HG03039 (cell line): ENCODE measurements around the gene SMAD3.

Experiments
- ATAC-seq: cut with Tn5 transposase; IDR thresholded peaks from one replicate; pipeline ENCODE4 v1.9.1; 2021; ENCODE audit warnings: mild to moderate bottlenecking, moderate library complexity; ENCODE audit not compliant: unreplicated experiment

The SMAD3 gene

GRCh38 chr15:67035886-67036285 lies 29.5 kb upstream of the SMAD3 start:
- no peak for ATAC-seq

- no peak for ATAC-seq
Observed at GRCh38 chr15:67036775-67037555, 28.4 kb upstream of the SMAD3 start.

DNA sequence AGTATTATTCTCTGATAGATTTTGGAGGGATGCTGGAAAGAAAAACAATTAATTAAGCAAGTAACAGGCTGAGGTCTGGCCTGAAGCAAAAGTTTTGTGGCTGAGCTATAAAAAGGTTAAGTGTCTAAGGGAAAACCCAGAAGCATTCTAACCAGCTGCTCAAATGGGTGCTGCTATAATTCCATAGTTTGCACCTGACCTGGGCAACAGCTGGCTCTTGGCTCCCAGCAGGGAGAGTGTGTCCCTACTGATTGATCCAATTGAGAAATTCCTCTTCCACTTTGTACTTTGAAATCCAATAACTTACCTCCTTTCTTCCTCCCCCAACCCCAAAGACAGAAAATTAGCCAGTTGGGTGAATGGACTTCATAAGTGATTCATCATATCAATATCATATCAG lies 27.7 kb upstream of the SMAD3 start:
- ATAC-seq: no peak

DNA sequence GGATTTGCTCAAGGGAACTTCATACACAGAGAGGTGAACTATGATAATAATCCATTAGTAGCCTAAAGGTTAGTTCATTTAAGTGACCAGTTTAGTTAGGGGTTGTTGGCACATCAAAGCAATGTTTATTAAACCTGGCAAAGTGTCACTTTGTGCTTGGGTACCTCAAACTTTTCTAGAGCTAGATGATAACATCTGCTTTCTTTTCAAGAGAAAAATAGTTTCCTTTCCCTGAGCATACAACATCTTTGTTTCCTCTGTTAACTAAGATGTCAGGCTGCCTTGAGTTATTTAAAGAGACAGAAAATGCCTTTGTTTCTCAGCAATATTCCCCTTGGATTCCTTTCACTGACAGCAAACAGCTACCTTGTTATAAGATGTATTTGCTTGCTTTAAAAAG lies 26.7 kb upstream of the SMAD3 start:
- ATAC-seq: no peak

DNA sequence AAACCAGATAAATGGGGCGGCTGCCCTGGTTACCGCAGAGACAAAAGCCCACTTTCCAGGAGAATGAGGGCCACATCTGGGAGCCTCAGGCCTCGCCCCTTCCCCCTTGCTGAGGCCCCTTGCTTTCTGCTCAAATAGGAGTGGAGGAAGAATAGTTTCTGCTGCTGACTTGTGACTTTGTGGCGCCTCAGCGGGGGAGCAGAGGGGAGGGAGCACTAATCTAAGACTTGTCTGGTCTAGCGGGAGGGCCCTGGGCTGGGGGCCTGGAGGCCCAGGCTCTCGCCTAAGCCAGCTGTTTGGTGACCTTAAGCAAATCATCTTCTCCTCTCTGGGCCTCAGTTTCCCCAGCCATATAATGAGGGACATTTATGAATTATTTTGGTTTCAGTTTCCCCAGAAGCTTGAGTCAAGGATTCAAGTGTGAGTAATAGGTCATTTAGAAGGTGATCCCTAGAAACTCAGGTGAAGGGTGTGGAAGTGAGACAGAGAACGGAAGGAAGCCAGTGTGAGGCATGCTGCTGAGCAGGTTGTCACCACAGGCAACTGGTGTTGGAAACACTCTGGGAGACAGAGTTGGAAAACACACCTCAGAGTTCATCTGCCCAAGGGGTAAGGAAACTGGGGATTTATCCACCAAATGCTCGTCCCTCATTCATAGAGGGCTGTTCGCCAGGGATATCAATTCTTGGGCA lies 25.9 kb upstream of the SMAD3 start:
- no peak for ATAC-seq

DNA sequence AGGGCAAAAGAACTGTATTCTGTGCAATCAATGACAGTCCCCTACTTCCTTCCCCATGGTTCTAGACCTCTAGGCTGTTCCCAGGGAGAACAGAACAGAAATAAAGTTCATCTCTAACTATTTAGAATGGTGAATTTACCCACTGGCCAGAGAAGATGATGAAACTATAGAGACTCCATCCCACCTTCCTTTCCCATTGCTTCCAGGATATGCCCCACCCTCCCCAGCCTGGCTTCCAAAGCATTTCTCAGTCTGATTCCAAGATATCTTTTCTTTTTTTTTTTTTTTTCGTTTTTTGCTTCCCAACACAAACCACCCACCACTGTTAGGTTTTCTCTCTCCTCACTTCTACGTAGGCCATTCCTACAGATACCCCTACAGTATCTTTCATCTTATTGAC lies 25.1 kb upstream of the SMAD3 start:
- ATAC-seq: no peak

DNA sequence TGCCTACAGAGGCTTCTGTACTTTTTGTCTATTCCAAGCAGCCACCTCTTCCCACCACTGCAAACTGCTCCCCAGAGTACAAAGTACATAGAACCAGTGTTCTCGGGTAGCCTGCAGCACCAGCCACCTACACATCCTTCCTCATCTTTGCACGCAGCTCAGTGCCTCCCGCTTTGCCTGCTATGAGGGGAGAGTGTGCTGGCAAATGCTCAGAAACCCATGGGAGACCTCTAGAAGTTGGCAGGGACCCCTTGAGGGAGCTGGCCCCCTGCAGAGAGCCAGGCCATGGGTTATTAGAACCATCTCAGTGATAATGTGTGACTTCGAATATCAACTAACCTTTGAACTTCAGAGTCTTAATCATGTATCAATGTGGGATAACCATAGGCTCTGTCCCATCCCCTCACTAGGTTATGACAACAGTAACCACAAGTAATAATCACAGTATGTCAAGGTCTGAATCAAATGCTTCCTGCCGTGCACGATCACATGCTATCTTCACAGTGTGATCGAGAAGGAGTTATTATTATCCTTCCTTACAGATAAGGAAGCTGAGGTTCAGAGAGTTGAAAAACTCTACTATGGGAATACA lies 22.8 kb upstream of the SMAD3 start:
- ATAC-seq: no peak

DNA sequence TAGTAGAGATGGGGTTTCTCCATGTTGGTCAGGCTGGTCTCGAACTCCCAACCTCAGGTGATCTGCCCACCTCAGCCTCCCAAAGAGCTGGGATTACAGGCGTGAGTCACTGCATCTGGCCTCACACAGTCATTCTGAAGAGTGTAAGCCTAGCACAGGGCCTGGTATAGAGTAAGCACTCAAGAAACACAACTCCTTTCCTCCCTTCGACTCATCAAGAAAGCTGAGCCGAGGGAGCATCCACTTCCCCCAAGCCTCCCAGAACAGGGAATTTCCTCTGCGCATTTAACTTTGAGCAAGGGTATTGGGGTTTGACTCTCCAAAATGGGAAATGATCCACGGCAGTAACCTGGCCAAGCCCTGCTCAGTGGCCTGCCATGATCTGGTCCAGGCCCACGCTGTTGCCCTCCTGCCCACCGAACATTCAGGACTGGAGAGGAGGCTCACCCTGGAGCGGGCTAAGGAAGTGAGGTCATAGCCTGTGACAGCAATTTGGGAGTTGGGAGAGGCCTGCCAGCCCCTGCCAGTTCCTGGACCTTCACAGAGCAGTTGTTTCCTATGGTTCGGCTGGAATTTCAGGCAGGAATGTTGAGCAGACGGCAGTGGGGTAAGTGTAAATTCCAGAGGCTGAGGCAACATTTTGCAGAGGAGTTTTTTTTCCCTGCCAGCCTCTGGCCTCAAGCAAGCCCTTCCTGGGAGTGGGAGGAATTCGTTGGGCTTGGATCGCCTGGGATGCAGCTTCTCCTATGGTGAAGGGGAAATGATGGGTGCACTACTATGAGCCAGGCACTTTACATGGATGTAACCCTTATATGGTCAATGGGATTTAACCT lies 21.2 kb upstream of the SMAD3 start:
- ATAC-seq: no peak

DNA sequence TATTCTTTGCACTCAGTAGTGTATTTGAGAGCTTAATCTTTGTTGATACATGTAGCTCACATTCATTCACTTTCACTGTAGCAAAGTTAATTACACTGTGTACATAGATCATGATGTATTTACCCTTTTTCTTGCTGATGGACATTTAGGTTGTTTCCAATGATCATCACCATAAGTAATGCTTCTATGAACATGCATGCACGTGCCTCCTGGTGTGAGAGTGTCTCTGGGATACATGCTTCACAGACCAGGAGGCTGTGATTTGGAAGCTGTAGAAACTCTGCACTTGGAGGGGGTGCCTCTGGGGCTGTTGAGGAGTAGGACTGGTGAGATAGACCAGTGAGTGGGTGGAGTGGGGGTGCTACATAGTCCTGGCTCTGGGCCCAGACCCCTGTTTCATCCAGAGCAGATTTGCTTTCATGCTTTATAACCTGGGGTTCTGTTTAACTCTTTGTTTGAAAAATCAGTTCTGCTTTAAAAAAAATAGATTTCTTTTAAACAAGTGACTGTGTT lies 18.2 kb upstream of the SMAD3 start:
- ATAC-seq: no peak

GRCh38 chr15:67048281-67049279 lies 16.8 kb upstream of the SMAD3 start:
- ATAC-seq: no peak

- ATAC-seq: no peak
Observed at GRCh38 chr15:67049351-67050044, 15.9 kb upstream of the SMAD3 start.

- ATAC-seq: no peak
Observed at GRCh38 chr15:67050062-67050461, 15.3 kb upstream of the SMAD3 start.

DNA sequence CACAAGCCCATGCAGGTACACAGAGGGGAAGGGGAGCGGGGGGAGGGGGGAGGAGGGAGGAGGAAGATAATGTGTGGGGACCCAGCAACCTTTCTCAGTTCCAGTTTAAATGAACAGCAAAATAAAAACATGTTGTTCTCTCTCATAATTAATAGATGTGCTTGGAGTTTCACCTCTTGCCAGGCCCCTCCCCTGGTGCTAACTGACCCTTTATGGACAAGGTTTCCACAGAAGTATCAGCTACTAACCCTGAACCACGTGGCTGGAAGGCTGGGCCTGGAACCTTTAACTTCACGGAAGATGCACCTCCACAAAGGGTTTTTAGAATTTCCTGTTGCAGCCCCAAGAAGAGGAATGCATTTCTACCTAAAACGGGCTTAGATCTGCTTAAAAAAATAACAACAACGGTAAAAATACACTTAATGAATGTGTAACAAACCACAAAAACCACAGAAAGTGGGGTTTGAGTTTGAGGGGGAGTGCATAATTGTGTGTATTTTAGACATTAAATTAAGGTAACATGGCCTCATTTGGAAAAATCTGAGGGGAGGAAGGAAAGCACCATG lies 14.8 kb upstream of the SMAD3 start:
- ATAC-seq: no peak

GRCh38 chr15:67051088-67052045 lies 14.0 kb upstream of the SMAD3 start:
- no peak for ATAC-seq

- no peak for ATAC-seq
Observed at GRCh38 chr15:67054676-67055075, 10.7 kb upstream of the SMAD3 start.

GRCh38 chr15:67059127-67059553 lies 6.3 kb upstream of the SMAD3 start:
- no peak for ATAC-seq

DNA sequence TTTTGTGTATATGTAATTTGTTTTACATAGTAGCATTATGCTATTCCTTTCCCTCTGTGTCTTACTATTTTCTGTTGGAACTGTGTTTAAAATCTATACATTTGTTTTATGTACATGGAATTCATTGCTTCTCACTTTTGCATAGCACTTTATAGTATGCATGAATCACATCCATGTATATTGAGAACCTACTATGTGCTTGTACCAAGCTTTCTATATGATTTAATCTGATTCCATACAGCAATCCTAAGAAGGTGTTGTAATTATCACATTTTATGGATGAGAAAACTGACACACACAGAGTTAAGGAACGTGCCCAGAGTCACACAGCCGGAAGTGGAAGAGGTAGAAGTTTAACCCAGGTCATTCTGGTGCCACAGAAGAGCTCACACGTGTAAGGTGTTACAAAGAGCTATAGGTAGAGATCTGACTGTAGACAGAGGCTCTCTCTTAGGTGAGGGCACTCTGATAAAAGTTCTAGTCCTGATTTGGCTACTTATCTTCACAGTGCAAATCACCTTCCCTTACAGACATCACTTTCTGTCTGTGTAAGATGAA lies 3.5 kb upstream of the SMAD3 start:
- no peak for ATAC-seq
